OCI-LY7 (cell line): ENCODE results near the gene SWAP70.

Experiments
- EZH2phosphoT487 ChIP-seq: fragments of 200-600 bp; sonication (generic); IDR thresholded peaks from 2 replicates; pipeline ENCODE4 v1.6.1; 2018; ENCODE audit warnings: low read depth, borderline replicate concordance, mild to moderate bottlenecking, mixed run types, antibody characterized with exemption, low read length, moderate library complexity, mixed read lengths
- TF ChIP-seq, protein P1 (sequence below): fragments of 200-600 bp; sonication (generic); conservative IDR thresholded peaks from 2 replicates; pipeline ENCODE4 v1.5.1; 2014; ENCODE audit warnings: mild to moderate bottlenecking, antibody characterized with exemption, low read length, moderate library complexity, mixed read lengths

DNA sequence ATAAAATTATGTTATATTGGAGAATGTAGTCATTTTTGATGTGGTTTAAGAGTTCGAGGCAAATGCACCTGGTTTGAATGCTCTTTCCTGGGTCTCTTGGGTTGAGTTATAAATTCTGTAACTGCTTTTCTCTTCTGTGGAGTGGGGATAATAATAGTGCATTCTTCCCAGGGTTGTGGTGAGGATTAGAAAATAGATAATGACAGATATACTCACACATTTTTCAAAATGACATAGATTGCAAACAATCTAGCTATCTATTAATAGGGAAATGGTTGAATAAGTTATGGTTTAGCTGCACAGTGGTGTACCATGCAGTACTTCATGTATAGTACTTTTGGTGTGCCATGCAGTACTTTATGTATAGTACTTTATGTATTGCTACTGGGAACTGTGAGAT is 67.4 kb downstream of the SWAP70 start:
- TF ChIP-seq, protein P1, sequence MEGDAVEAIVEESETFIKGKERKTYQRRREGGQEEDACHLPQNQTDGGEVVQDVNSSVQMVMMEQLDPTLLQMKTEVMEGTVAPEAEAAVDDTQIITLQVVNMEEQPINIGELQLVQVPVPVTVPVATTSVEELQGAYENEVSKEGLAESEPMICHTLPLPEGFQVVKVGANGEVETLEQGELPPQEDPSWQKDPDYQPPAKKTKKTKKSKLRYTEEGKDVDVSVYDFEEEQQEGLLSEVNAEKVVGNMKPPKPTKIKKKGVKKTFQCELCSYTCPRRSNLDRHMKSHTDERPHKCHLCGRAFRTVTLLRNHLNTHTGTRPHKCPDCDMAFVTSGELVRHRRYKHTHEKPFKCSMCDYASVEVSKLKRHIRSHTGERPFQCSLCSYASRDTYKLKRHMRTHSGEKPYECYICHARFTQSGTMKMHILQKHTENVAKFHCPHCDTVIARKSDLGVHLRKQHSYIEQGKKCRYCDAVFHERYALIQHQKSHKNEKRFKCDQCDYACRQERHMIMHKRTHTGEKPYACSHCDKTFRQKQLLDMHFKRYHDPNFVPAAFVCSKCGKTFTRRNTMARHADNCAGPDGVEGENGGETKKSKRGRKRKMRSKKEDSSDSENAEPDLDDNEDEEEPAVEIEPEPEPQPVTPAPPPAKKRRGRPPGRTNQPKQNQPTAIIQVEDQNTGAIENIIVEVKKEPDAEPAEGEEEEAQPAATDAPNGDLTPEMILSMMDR: no peak
- no peak for TF ChIP-seq EZH2phosphoT487
